H9 (cell line): ENCODE data around the gene FAM120C. TPM values are rescaled to one million over a fixed set of nuclear protein-coding genes. Genes with fewer than 3 reads are reported as not detected.

Experiments
- DNase-seq: peaks from one replicate; pipeline ENCODE4 v3.0.0-alpha.2; 2017
- H2AFZ ChIP-seq: one replicate; pipeline ENCODE4 v1.6.1; 2013; ENCODE audit warnings: mild to moderate bottlenecking, low read length, control low read depth, moderate library complexity
- H2AK5ac ChIP-seq: 2 replicates; pipeline ENCODE4 v1.6.1; 2013; ENCODE audit warnings: low read length, control low read depth, mixed read lengths; ENCODE audit not compliant: insufficient read length
- H2BK120ac ChIP-seq: one replicate; pipeline ENCODE4 v1.6.1; 2013; ENCODE audit warnings: low read depth, mild to moderate bottlenecking, low read length, control low read depth, inconsistent platforms; ENCODE audit not compliant: poor library complexity, severe bottlenecking
- H2BK12ac ChIP-seq: 2 replicates; pipeline ENCODE4 v1.6.1; 2013; ENCODE audit warnings: low read length, control low read depth, mixed read lengths, low read depth; ENCODE audit not compliant: insufficient read length
- H2BK15ac ChIP-seq: 2 replicates; pipeline ENCODE4 v1.6.1; 2013; ENCODE audit warnings: low read depth, low read length, control low read depth
- H2BK20ac ChIP-seq: one replicate; pipeline ENCODE4 v1.6.1; 2013; ENCODE audit warnings: low read depth, mild to moderate bottlenecking, low read length, control low read depth, inconsistent platforms; ENCODE audit not compliant: poor library complexity, severe bottlenecking
- H2BK5ac ChIP-seq: 2 replicates; pipeline ENCODE4 v1.6.1; 2013; ENCODE audit warnings: low read length, control low read depth, mixed read lengths; ENCODE audit not compliant: insufficient read length
- H3K14ac ChIP-seq: 2 replicates; pipeline ENCODE4 v1.6.1; 2013; ENCODE audit warnings: low read length, control low read depth; ENCODE audit not compliant: insufficient read depth
- H3K18ac ChIP-seq: 2 replicates; pipeline ENCODE4 v1.6.1; 2013; ENCODE audit warnings: low read depth, mild to moderate bottlenecking, mixed read lengths, low read length, control low read depth; ENCODE audit not compliant: insufficient read length
- H3K23ac ChIP-seq: 2 replicates; pipeline ENCODE4 v1.6.1; 2013; ENCODE audit warnings: low read length, control low read depth, mixed read lengths, low read depth; ENCODE audit not compliant: insufficient read length
- H3K23me2 ChIP-seq: 2 replicates; pipeline ENCODE4 v1.6.1; 2013; ENCODE audit warnings: low read depth, mild to moderate bottlenecking, mixed read lengths, low read length, control low read depth; ENCODE audit not compliant: insufficient read length, poor library complexity, severe bottlenecking
- H3K27ac ChIP-seq: 2 replicates; pipeline ENCODE4 v1.5.1; 2013; ENCODE audit warnings: low read length, control low read depth, mixed read lengths, low read depth; ENCODE audit not compliant: insufficient read length
- H3K27me3 ChIP-seq: 2 replicates; pipeline ENCODE4 v1.6.1; 2013; ENCODE audit warnings: low read length, control low read depth, inconsistent platforms; ENCODE audit not compliant: insufficient read depth
- H3K4ac ChIP-seq: 2 replicates; pipeline ENCODE4 v1.6.1; 2013; ENCODE audit warnings: low read depth, mild to moderate bottlenecking, control low read depth, inconsistent platforms, low read length, moderate library complexity
- H3K4me1 ChIP-seq: 2 replicates; pipeline ENCODE4 v1.6.1; 2013; ENCODE audit warnings: low read length, control low read depth, inconsistent platforms; ENCODE audit not compliant: insufficient read depth
- H3K4me2 ChIP-seq: 2 replicates; pipeline ENCODE4 v1.6.1; 2013; ENCODE audit warnings: low read length, control low read depth, mixed read lengths; ENCODE audit not compliant: insufficient read length, insufficient read depth
- H3K56ac ChIP-seq: 2 replicates; pipeline ENCODE4 v1.6.1; 2013; ENCODE audit warnings: low read depth, mild to moderate bottlenecking, mixed read lengths, low read length, control low read depth; ENCODE audit not compliant: insufficient read length
- H3K79me1 ChIP-seq: 2 replicates; pipeline ENCODE4 v1.6.1; 2013; ENCODE audit warnings: low read depth, mild to moderate bottlenecking, moderate library complexity, low read length, control low read depth, inconsistent platforms; ENCODE audit not compliant: insufficient read depth, poor library complexity, severe bottlenecking
- H3K79me2 ChIP-seq: 2 replicates; pipeline ENCODE4 v1.6.1; 2013; ENCODE audit warnings: low read length, control low read depth, inconsistent platforms; ENCODE audit not compliant: insufficient read depth
- H3K9ac ChIP-seq: 2 replicates; pipeline ENCODE4 v1.6.1; 2013; ENCODE audit warnings: low read length, control low read depth, mixed read lengths; ENCODE audit not compliant: insufficient read length; ENCODE audit errors: extremely low read depth
- H3K9me3 ChIP-seq: one replicate; pipeline ENCODE4 v1.6.1; 2013; ENCODE audit warnings: low read depth, low read length, inconsistent platforms; ENCODE audit not compliant: control insufficient read depth
- H3T11ph ChIP-seq: one replicate; pipeline ENCODE4 v1.6.1; 2013; ENCODE audit warnings: mild to moderate bottlenecking, low read length, control low read depth, inconsistent platforms
- H4K20me1 ChIP-seq: one replicate; pipeline ENCODE4 v1.6.1; 2013; ENCODE audit not compliant: control insufficient read depth, insufficient read length, insufficient read depth
- H4K5ac ChIP-seq: 2 replicates; pipeline ENCODE4 v1.6.1; 2013; ENCODE audit warnings: low read depth, mild to moderate bottlenecking, mixed read lengths, low read length, control low read depth; ENCODE audit not compliant: insufficient read length
- H4K8ac ChIP-seq: replicated peaks from 2 replicates; pipeline ENCODE4 v1.6.1; 2013; ENCODE audit warnings: low read length, control low read depth, mixed read lengths, low read depth; ENCODE audit not compliant: insufficient read length
- H4K91ac ChIP-seq: 2 replicates; pipeline ENCODE4 v1.6.1; 2013; ENCODE audit warnings: low read depth, mild to moderate bottlenecking, moderate library complexity, mixed read lengths, low read length, control low read depth; ENCODE audit not compliant: insufficient read length
- H3K27ac Mint-ChIP-seq, 3 experiments: 2 replicates in 2 of 3; 3 replicates in 1 of 3; pipeline ENCODE4 v1.8.0; 2020 to 2021; ENCODE audit warnings: mixed read lengths in 3 of 3, mild to moderate bottlenecking in 1 of 3, moderate library complexity in 1 of 3
- H3K27me3 Mint-ChIP-seq: 2 replicates; pipeline ENCODE4 v1.8.0; 2021; ENCODE audit warnings: low read depth, mild to moderate bottlenecking, moderate library complexity, mixed read lengths
- H3K36me3 Mint-ChIP-seq, 3 experiments: 2 replicates in 2 of 3; 3 replicates in 1 of 3; pipeline ENCODE4 v1.8.0; 2020 to 2021; ENCODE audit warnings: low read depth in 3 of 3, mixed read lengths in 3 of 3; ENCODE audit not compliant: insufficient read depth in 1 of 3
- H3K4me1 Mint-ChIP-seq, 2 experiments: 2 replicates each; pipeline ENCODE4 v1.8.0; 2020; ENCODE audit warnings: mixed read lengths in 2 of 2
- H3K4me3 Mint-ChIP-seq, 2 experiments: 2 replicates in 1 of 2; 3 replicates in 1 of 2; pipeline ENCODE4 v1.8.0; 2020 to 2021; ENCODE audit warnings: mild to moderate bottlenecking in 2 of 2, mixed read lengths in 2 of 2, moderate library complexity in 1 of 2
- H3K9me3 Mint-ChIP-seq, 2 experiments: 2 replicates in 1 of 2; 3 replicates in 1 of 2; pipeline ENCODE4 v1.8.0; 2020; ENCODE audit warnings: mild to moderate bottlenecking in 2 of 2, mixed read lengths in 2 of 2, moderate library complexity in 1 of 2
- CTCF ChIP-seq: fragments of 200-600 bp; sonication (generic); conservative IDR thresholded peaks from 3 replicates; pipeline ENCODE4 v1.8.0; 2021; ENCODE audit warnings: antibody characterized with exemption, mild to moderate bottlenecking
- WGBS: extraction: QIAGEN DNeasy Blood & Tissue Kit; methylation state at CpG from one replicate; pipeline ENCODE4 v1.1.7; 2013; ENCODE audit warnings: missing lambda C conversion rate, low lambda C conversion rate, mixed read lengths; ENCODE audit not compliant: insufficient read length; ENCODE audit errors: extremely low coverage; 5-methylcytosine and 5-hydroxymethylcytosine counted together
- total RNA-seq: library from RNA; stranded (reverse); gene quantifications from 2 replicates; pipeline ENCODE4 v1.2.1, GENCODE V29; 2021

FAM120C gene
- total RNA-seq, 1 experiment from 2014 or later = 9.2 TPM

GRCh38 chrX:54024350-54024749 is 158.7 kb downstream of the FAM120C start:
- Histone ChIP-seq H3K14ac (no peak overlapping the region), H3K27me3 (no peaks in the 10 kb centered on the region), H3K56ac (no peak overlapping the region), H3K4me2 (no peak overlapping the region), H2BK5ac (no peak overlapping the region), H3K18ac (no peak overlapping the region), H2BK120ac (no peak overlapping the region), H3K27ac (no peak overlapping the region), H3K4me1 (no peaks in the 10 kb centered on the region), H3K23me2 (no peaks in the 10 kb centered on the region), H3K4ac (no peak overlapping the region), H3K79me1 (no peaks in the 10 kb centered on the region), H3K9me3 (peaks cover 21% of the 10 kb centered on the region), H2AFZ (no peak overlapping the region), H2BK20ac (no peak overlapping the region), H2BK15ac (no peak overlapping the region), H3K23ac (no peak overlapping the region), H3K79me2 (no peaks in the 10 kb centered on the region; the same call in 1 of the 2 replicates), H4K91ac (no peak overlapping the region), H3K9ac (no peak overlapping the region), H4K5ac (no peak overlapping the region), H2AK5ac (no peak overlapping the region), H3T11ph (no peak overlapping the region), H2BK12ac (no peak overlapping the region), H4K8ac (no peak overlapping the region), H4K20me1 (no peaks in the 10 kb centered on the region)
- H3K36me3 Mint-ChIP-seq = peaks cover 26 to 60% (median 43%) of the 10 kb centered on the region in 3 experiments
- H3K4me3 Mint-ChIP-seq = no peak overlapping the region
- H3K9me3 Mint-ChIP-seq = peaks cover 61 to 63% of the 10 kb centered on the region in 2 experiments
- no peak for TF ChIP-seq CTCF
- H3K27ac Mint-ChIP-seq = no peak overlapping the region
- H3K4me1 Mint-ChIP-seq = no peaks in the 10 kb centered on the region
- DNase-seq = no peak
- no peaks in the 10 kb centered on the region for H3K27me3 Mint-ChIP-seq
- no CpG with 5 or more reads among the region's 5 CpGs for WGBS

Other genes starting within 250 kb of the FAM120C start
- 38.9 and 45.2 TPM in 2 replicates for gene PHF8, start 138.8 kb downstream of the FAM120C start, total RNA-seq
- gene WNK3, start 174.8 kb upstream of the FAM120C start, total RNA-seq = 21.0 and 22.8 TPM in 2 replicates